HG02759 (cell line): ENCODE results near the gene ARHGEF17.

ENCODE experiments used
- ATAC-seq: cut with Tn5 transposase; IDR thresholded peaks from one replicate; pipeline ENCODE4 v1.9.1; 2021; ENCODE audit warnings: mild to moderate bottlenecking, moderate library complexity; ENCODE audit not compliant: unreplicated experiment

The ARHGEF17 gene

DNA sequence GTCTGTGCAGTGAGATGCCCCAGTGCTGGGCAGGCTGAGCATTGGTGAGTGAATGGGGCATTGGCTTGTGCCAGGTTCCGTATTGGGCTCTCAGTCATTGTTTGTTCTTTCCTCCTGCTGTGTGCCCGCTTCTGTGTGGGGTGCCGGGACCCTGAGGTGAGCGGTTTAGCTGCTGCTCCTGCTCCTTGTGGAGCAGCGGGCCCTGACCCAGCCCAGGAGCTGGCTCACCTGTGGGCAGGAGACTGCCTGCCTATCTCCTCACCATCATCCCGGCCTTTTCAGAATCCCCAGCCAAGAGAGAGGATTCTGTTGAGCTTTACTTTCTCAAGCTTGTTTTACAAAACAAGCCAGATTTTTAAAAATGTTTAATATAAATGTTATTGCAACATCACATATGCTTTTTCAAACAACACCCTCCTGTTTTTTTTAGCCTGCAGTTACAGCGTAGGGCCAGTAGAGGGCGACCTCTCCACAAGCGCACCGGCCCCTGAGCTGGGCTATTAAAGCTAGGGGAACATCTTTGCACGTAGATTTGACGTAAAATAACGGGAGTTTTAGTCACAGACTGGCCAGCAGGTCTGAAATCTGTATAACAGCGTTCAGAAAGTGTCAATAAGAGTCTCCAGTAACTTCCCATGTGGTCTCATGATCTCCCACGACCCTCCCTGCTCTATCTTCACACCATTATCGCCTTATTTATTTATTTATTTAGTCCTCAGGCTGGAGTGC, 43.0 kb downstream of the ARHGEF17 start:
- no peak for ATAC-seq

DNA sequence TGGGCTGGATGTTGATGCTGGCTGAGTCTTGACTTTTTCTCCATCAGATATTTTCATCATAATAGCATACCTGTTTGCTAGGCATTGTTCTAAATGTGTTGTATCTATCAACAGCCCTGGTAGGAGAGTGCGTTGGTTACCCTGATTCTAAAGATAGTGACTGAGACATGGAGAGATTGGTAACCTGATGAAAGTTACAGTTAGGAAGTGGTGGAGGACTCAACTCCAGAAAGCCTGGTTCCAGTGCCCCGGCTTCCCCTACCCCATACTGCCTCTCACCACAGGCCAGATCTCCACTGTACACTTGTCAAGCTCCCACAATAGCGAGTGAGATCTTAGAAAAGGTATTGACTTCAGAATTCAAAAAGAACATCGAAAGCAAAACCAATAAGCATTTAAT, 45.3 kb downstream of the ARHGEF17 start:
- no peak for ATAC-seq

DNA sequence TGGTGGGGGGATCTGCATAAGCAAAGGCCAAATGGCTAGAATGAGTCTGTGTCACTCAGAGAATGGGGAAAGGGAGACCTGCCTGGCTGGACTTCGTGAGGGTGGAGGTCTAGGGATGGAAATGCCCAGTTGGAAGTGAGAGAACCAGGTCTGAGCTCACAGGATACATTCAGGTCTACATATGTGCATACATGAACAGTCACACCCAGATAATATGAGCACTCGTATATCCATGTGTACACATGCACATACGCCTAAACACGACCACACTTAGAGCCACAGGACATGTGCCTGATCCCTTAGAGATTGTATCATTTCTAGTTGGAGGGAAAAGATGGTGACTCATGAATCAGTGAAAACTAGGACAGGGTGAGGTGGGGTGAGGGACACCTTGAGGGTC, 47.0 kb downstream of the ARHGEF17 start:
- ATAC-seq = no peak

DNA sequence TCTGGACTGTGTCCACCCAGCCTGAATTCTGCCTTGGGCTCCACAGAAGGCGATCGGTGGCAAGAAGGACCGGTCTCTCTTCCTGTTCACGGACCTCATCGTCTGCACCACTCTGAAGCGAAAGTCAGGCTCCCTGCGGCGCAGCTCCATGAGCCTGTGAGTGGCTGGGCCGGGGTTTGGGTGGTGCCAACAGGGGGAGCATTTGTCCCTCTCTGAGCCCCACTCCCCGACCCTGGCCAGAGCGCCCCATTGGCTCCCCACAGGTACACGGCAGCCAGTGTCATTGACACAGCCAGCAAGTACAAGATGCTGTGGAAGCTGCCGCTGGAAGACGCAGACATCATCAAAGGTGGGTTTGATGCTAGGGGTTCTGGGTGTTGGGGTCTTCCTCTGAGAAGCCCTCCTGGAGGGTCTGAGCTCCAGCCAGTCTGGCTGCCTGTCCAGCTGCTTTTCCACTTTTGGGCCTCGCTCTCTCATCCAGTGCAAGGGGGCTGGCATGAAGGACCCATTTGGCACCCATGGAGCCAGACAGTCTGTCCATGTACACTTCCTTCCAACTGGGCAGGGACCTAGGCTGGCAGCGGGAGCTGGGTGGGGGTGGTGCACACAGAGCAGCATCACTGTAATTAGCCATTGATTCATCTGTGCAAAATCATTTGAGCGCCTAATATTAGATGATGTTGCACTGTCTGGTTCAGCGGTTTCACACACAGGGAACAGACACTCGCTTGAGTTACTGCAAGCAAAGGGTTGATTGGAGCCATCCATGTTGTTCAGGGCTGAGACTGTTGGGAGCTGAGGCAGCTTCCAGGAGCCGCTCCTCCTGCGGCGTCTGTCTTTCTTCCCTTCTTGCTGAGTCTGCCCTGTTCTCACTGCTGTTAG, 49.1 kb downstream of the ARHGEF17 start:
- ATAC-seq = no peak

DNA sequence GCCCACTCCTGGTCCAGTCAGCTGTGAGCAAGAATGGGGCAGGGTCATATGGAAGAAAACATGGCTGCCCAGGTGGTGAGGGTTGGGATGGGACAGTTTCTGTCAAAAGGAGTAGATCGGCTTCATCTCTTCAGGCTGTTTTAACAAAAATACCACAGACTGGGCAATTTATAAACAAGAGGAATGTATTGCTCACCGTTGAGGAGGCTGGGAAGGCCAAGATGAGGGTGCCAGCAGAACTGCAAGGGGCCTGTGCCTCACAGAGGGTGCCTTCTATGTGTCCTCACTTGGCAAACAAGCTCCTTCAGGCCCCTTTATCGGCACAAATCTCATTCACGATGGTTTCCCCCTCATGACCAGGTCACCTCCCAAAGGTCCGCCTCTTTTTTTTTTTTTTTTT, 50.0 kb downstream of the ARHGEF17 start:
- no peak for ATAC-seq

- no peak for ATAC-seq
These were observed 51.3 kb downstream of the ARHGEF17 start for GRCh38 chr11:73359341-73359740.

- no peak for ATAC-seq
These were observed 52.1 kb downstream of the ARHGEF17 start for GRCh38 chr11:73359930-73360742.

DNA sequence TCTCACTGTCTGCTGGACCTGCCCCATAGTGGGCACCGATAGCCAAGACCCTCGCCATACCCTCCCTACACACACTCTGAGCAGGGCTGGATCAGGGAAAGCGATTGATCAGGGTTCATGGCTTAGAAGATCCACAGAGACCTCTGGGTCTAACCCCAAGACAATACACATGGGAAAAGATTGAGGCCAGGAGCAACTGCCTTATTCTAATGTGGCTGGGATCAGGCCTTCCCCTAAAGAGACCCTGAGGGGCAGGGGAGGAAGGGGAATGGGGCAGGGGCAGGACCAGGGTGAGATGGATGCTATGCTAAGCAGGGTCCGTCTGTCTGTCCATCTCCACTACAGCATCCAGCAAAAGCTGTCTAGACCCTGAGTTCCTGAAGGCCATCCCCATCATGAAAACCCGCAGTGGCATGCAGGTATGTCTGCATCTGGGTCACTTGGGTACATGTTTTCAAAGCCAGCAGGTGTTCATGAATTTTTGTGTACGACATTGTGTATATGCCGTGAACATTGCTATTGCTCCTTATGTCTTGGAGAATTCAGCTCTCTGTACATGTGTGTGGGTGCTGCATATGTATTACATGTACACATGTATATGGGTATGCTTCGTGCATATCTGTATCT, 52.8 kb downstream of the ARHGEF17 start:
- no peak for ATAC-seq

DNA sequence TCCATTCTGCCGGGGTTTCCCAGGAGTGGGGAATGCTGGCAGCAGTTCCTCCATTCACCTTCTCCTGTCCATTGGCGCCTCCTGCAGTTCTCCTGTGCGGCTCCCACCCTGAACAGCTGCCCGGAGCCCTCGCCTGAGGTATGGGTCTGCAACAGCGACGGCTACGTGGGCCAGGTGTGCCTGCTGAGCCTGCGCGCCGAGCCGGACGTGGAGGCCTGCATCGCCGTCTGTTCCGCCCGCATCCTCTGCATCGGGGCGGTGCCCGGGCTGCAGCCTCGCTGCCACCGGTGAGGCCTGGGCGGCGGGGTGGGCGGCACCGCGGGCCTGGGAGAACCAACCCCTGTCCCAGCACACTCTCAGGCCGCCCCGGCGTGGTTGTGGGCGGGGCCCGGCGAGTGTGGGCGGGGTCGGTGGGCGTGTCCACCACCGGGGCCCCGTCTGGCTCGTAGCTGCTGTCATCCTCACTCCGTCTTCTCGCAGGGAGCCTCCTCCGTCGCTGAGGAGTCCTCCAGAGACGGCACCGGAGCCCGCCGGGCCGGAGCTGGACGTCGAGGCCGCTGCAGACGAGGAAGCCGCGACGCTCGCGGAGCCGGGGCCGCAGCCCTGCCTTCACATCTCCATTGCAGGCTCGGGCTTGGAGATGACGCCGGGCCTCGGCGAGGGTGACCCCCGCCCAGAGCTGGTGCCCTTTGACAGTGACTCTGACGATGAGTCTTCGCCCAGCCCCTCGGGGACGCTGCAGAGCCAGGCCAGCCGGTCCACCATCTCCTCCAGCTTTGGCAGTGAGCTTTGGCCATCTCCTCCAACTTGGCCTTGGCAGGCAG, 54.1 kb downstream of the ARHGEF17 start:
- no peak for ATAC-seq

DNA sequence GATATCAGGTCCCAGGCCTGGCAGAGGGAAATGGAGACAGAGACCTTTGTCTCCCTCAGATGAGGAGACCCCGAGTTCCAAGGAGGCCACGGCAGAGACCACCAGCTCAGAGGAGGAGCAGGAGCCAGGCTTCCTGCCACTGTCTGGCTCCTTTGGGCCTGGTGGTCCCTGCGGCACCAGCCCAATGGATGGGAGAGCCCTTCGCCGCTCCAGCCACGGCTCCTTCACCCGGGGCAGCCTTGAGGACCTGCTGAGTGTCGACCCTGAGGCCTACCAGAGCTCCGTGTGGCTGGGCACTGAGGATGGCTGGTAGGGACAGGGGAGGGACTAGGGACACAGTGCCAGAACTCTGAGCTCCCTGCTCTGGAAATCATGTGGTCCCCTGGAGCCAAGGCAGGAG, 55.1 kb downstream of the ARHGEF17 start:
- ATAC-seq = no peak

DNA sequence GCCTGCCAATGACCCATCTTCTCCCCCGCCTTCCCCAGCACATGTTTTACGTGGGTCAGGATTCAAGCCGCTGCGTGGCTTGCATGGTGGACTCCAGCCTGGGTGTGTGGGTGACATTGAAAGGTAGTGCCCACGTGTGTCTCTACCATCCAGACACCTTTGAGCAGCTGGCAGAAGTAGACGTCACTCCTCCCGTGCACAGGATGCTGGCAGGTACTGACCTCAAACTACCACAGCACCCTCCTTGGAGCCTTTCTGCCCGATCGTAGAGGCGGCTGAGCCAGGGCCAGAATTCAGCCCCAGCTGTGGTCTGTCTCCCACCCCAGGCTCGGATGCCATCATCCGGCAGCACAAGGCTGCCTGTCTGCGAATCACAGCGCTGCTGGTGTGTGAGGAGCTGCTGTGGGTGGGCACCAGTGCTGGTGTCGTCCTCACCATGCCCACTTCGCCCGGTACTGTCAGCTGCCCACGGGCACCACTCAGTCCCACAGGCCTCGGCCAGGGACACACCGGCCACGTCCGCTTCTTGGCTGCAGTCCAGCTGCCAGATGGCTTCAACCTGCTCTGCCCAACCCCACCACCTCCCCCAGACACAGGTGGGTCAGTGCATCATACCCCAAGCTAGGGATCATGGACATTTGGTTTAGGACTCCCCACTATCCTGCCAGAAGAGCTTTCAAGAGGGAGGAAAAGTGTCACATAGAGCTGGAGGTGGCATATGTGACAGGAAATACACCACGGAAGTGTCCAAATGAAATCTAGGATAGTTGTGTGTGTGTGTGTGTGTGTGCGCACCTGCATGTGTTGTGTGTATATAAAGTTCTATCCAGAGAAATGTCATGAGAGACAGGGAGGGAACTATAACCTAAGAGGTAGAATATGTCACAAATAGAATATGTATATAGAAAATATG, 57.5 kb downstream of the ARHGEF17 start:
- no peak for ATAC-seq

- ATAC-seq = no peak
These were observed 58.2 kb downstream of the ARHGEF17 start for GRCh38 chr11:73366265-73366610.

DNA sequence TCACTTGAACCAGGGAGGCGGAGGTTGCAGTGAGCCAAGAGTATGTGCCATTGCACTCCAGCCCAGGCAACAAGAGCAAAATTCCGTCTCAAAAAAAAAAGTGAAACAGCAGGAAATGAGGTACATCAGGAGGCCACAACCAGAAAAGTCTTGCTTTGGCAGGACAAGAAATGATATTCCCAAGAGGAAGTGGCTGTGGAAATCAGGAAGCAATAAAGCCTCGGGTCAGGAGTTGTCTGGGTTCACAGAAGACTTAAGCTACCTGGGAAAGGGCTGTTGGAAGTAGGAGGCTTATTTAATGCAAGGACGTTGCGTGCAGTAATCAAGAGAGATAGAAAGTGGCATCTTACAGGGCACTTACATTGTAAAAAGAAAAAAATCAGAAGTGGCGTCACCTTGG, 58.9 kb downstream of the ARHGEF17 start:
- ATAC-seq = no peak

DNA sequence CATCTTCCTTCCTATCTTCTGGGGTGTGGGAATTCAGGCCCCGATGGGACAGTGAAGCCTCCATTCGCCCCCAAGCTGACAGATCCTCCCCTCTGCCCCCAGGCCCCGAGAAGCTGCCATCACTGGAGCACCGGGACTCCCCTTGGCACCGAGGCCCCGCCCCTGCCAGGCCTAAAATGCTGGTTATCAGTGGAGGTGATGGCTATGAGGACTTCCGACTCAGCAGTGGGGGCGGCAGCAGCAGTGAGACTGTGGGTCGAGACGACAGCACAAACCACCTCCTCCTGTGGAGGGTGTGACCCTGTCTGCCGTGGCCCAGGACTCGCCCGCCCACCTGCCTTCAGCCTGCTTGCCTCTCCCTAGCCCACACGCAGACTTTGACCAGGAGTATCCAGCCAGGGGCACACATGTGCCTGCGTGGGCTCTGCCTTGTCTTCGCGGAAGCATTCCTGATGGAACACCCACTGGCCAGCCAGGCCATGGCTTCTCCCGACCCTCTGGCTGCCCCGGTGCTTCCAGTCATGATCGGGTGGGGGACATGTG, 59.5 kb downstream of the ARHGEF17 start:
- no peak for ATAC-seq

- no peak for ATAC-seq
These were observed 64.4 kb downstream of the ARHGEF17 start for GRCh38 chr11:73372375-73372993.

DNA sequence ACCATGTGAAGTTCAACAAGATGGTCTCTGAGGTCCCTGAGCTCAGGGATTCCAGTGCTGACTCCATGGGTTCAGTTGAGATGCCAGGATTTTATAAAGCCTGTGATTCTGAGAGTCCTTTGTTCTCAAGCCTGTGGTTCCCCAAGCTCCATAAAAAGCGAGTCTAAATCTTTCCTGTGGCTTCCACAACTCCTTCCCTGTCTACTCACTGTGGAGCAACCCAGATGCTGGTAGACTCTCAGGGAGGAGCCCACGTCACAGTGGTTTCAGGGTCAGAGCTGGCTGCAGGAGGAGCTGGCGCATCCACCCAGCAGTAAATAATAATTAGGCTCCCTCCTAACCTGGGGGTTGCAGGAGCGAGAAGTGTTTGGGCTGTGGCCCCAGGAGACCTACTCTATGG, 66.1 kb downstream of the ARHGEF17 start:
- ATAC-seq = no peak

- ATAC-seq = no peak
These were observed 67.7 kb downstream of the ARHGEF17 start for GRCh38 chr11:73375830-73376159.

- ATAC-seq = peak; percentile 77
These were observed 68.2 kb downstream of the ARHGEF17 start, which contains the start of gene RELT for GRCh38 chr11:73376160-73376802. Gene RELT (plus strand): TSS chr11:73376399. CDS start chr11:73389137, 12,738 bp downstream.
